A549 (cell line): ENCODE data around the gene UMAD1. TPM values are rescaled to one million over a fixed set of nuclear protein-coding genes. Genes with fewer than 3 reads are reported as not detected.
A peak's percentile ranks its signal among the peaks of the same experiment; 100 is the strongest.
"Not testable (repeated sequence)": the region's sequence is repeated elsewhere in the genome, so short reads cannot be mapped to it uniquely, and the experiment has no call there.

Source experiments
- ATAC-seq, 2 experiments: fragments of 200-7000 bp in 1 of 2; fragments of >200 bp in 1 of 2; cut with Nextera tagmentation in 1 of 2; cut with Tn5 transposase in 1 of 2; 3 replicates each; pipeline versions ENCODE4 v1.8.0 to v1.9.1; 2018 to 2020; ENCODE audit warnings: mild to moderate bottlenecking in 1 of 2, moderate library complexity in 1 of 2
- CTCF ChIA-PET: fragments of 300-600 bp; sonication (Branson Sonifier 250); formaldehyde crosslinking; extraction: SDS; loops from one replicate; lab custom pipeline; 2021; ENCODE audit warnings: antibody characterized with exemption, inconsistent platforms; lab: Yijun Ruan, JAX
- POLR2A ChIA-PET: fragments of 350-600 bp; formaldehyde crosslinking; extraction: SDS; loops from one replicate; lab custom pipeline; 2021; ENCODE audit warnings: antibody characterized with exemption, inconsistent platforms; lab: Yijun Ruan, JAX
- DNase-seq, 2 experiments: peaks; one replicate each; pipeline versions ENCODE4 v3.0.0 to v3.0.0-alpha.2; 2011 to 2016; ENCODE audit warnings: low read depth in 1 of 2, low spot score in 1 of 2
- FAIRE-seq: peaks from 2 replicates; lab custom pipeline; 2011; peaks lifted over from hg19 to GRCh38; lab: Jason Lieb, UNC
- H3K27ac ChIP-seq, 2 experiments: fragments of >200 bp; sonication (Bioruptor Twin); formaldehyde crosslinking; 3 replicates each; pipeline ENCODE4 v1.5.1; 2016 to 2017
- H3K4me1 ChIP-seq: fragments of >200 bp; sonication (Bioruptor Twin); formaldehyde crosslinking; 3 replicates; pipeline ENCODE4 v1.6.1; 2016
- H3K4me2 ChIP-seq: fragments of >200 bp; sonication (Bioruptor Twin); formaldehyde crosslinking; 3 replicates; pipeline ENCODE4 v1.6.1; 2016
- H3K4me3 ChIP-seq: fragments of >200 bp; sonication (Bioruptor Twin); formaldehyde crosslinking; 3 replicates; pipeline ENCODE4 v1.5.1; 2016
- H3K9me3 ChIP-seq: fragments of >200 bp; sonication (Bioruptor Twin); formaldehyde crosslinking; 3 replicates; pipeline ENCODE4 v1.6.1; 2016
- CEBPB ChIP-seq, 2 experiments: fragments of >200 bp in 1 of 2; sonication (Bioruptor Twin) in 1 of 2; formaldehyde crosslinking in 1 of 2; IDR thresholded peaks; 2 replicates each; pipeline ENCODE4 v1.6.1; 2012 to 2016
- CTCF ChIP-seq: fragments of >200 bp; sonication (Bioruptor Twin); formaldehyde crosslinking; IDR thresholded peaks from 3 replicates; pipeline ENCODE4 v1.5.1; 2016
- E2F6 ChIP-seq: IDR thresholded peaks from 2 replicates; pipeline ENCODE4 v1.6.1; 2012; ENCODE audit warnings: low read depth, borderline replicate concordance
- EHF ChIP-seq: fragments of 250-450 bp; sonication (Bioruptor Pico); IDR thresholded peaks from 2 replicates; pipeline ENCODE4 v1.5.0; 2020; ENCODE audit warnings: mild to moderate bottlenecking
- ELK1 ChIP-seq: fragments of 150-350 bp; IDR thresholded peaks from 2 replicates; pipeline ENCODE4 v1.6.1; 2014; ENCODE audit warnings: low read depth, mild to moderate bottlenecking, low read length
- ESRRA ChIP-seq: fragments of 150-350 bp; IDR thresholded peaks from 2 replicates; pipeline ENCODE4 v1.6.1; 2014; ENCODE audit warnings: mild to moderate bottlenecking, low read length, borderline replicate concordance
- FOSB ChIP-seq: fragments of 250-450 bp; sonication (Bioruptor Pico); IDR thresholded peaks from 2 replicates; pipeline ENCODE4 v1.5.0; 2020; ENCODE audit warnings: mild to moderate bottlenecking, moderate library complexity
- FOSL2 ChIP-seq, 2 experiments: fragments of 450-650 bp in 1 of 2; fragments of >200 bp in 1 of 2; sonication (Bioruptor Twin) in 1 of 2; formaldehyde crosslinking; IDR thresholded peaks; 2 replicates each; pipeline versions ENCODE4 v1.5.0 to v1.6.1; 2016 to 2020; ENCODE audit warnings: mild to moderate bottlenecking in 1 of 2, moderate library complexity in 1 of 2
- HEYL ChIP-seq: fragments of 250-450 bp; sonication (Bioruptor Pico); IDR thresholded peaks from 2 replicates; pipeline ENCODE4 v1.8.0; 2021; ENCODE audit warnings: mild to moderate bottlenecking, moderate library complexity
- JUNB ChIP-seq: fragments of >200 bp; sonication (Bioruptor Twin); formaldehyde crosslinking; IDR thresholded peaks from 2 replicates; pipeline ENCODE4 v1.6.1; 2016
- MAFK ChIP-seq: fragments of 450-650 bp; IDR thresholded peaks from 2 replicates; pipeline ENCODE4 v1.6.1; 2014; ENCODE audit not compliant: partially characterized antibody
- MAX ChIP-seq: IDR thresholded peaks from 2 replicates; pipeline ENCODE4 v1.6.1; 2012
- NFE2L2 ChIP-seq: fragments of 150-350 bp; conservative IDR thresholded peaks from 2 replicates; pipeline ENCODE4 v1.6.1; 2014; ENCODE audit warnings: low read length
- NR3C1 ChIP-seq: fragments of >200 bp; sonication (Bioruptor Twin); formaldehyde crosslinking; IDR thresholded peaks from 3 replicates; pipeline ENCODE4 v1.6.1; 2017
- PBX3 ChIP-seq: IDR thresholded peaks from 2 replicates; pipeline ENCODE4 v1.6.1; 2012
- POLR2A ChIP-seq: IDR thresholded peaks from 2 replicates; pipeline ENCODE4 v1.6.1; 2012; ENCODE audit warnings: mild to moderate bottlenecking, low read length
- POLR2AphosphoS2 ChIP-seq: conservative IDR thresholded peaks from 2 replicates; pipeline ENCODE4 v1.6.1; 2012; ENCODE audit warnings: low read length, improper control_type of control experiment, inconsistent platforms
- RAD21 ChIP-seq, 2 experiments: fragments of >200 bp in 1 of 2; sonication (Bioruptor Twin) in 1 of 2; formaldehyde crosslinking in 1 of 2; IDR thresholded peaks in 1 of 2; conservative IDR thresholded peaks in 1 of 2; 2 replicates in 1 of 2; 3 replicates in 1 of 2; pipeline ENCODE4 v1.6.1; 2012 to 2018; ENCODE audit warnings: inconsistent platforms in 1 of 2
- SMC3 ChIP-seq: fragments of >200 bp; sonication (Bioruptor Twin); formaldehyde crosslinking; IDR thresholded peaks from 3 replicates; pipeline ENCODE4 v1.6.1; 2018; ENCODE audit warnings: inconsistent platforms
- SREBF2 ChIP-seq: fragments of 450-650 bp; IDR thresholded peaks from 2 replicates; pipeline ENCODE4 v1.6.1; 2014; ENCODE audit warnings: mild to moderate bottlenecking, moderate library complexity
- ZC3H11A ChIP-seq: fragments of 450-650 bp; IDR thresholded peaks from 2 replicates; pipeline ENCODE4 v1.6.1; 2014; ENCODE audit warnings: antibody characterized with exemption, mild to moderate bottlenecking
- WGBS: methylation state at CpG from one replicate; pipeline ENCODE4 v1.1.6; 2017; ENCODE audit errors: missing lambda C conversion rate; 5-methylcytosine and 5-hydroxymethylcytosine counted together
- polyA plus RNA-seq, 4 experiments: library from polyadenylated mRNA; depleted of rRNA in 3 of 4; stranded (reverse); fragments of >200 nt; fragmentation: RNase III in 1 of 4; extraction: RNeasy Plus Mini Kit Qiagen cat#74134 plus additional on column Dnase treatment in 1 of 4; gene quantifications; 2 replicates in 3 of 4; 3 replicates in 1 of 4; pipeline ENCODE4 v1.2.3, GENCODE V29; 2011 to 2017

Gene UMAD1
- polyA plus RNA-seq, 2 of the 4 experiments (the other 2 are of a cell fraction): 21.4 to 46.4 TPM

GRCh38 chr7:7673240-7673550, 32.6 kb downstream of the UMAD1 start:
- no peak for ATAC-seq
- Histone ChIP-seq H3K4me1 (no peaks in the 10 kb centered on the region), H3K9me3 (no peaks in the 10 kb centered on the region), H3K4me3 (no peak overlapping the region), H3K4me2 (no peak overlapping the region), H3K27ac (no peak overlapping the region)
- ChIA-PET CTCF (no interaction called here), POLR2A (no interaction called here)
- no peak for FAIRE-seq
- DNase-seq: no peak
- WGBS: 88% methylated on average over 2 of the region's 2 CpGs
- TF ChIP-seq ELK1 (no peak), EHF (CRISPR knock-in tag) (no peak), MAX (no peak), E2F6 (no peak), ZC3H11A (no peak), CTCF (no peak), POLR2AphosphoS2 (no peak)

- 82% methylated on average over 6 of the region's 6 CpGs for WGBS
- H3K9me3 ChIP-seq: no peaks in the 10 kb centered on the region
- no peak overlapping the region for H3K27ac ChIP-seq
- no peak overlapping the region for H3K4me2 ChIP-seq
- ATAC-seq (no peak), DNase-seq (no peak), FAIRE-seq (no peak)
- H3K4me1 ChIP-seq: no peaks in the 10 kb centered on the region
- TF ChIP-seq MAFK: no peak
- no peak for TF ChIP-seq SREBF2
- no peak for TF ChIP-seq PBX3
- CTCF ChIA-PET: no interaction called here
- POLR2A ChIA-PET: interaction anchor here (0.6 kb wide), 1 partner anchor 60 kb away, joined by 3 read pairs; no protein-coding TSS in a partner anchor
- H3K4me3 ChIP-seq: no peak overlapping the region
Measured at GRCh38 chr7:7675686-7676085, 35.1 kb downstream of the UMAD1 start.

GRCh38 chr7:7679640-7680039, 39.1 kb downstream of the UMAD1 start:
- H3K4me2 ChIP-seq, H3K4me1 ChIP-seq, H3K27ac ChIP-seq, DNase-seq, POLR2A ChIA-PET, ATAC-seq, H3K9me3 ChIP-seq, H3K4me3 ChIP-seq, FAIRE-seq: not testable (repeated sequence)
- 93% methylated on average over 2 of the region's 2 CpGs for WGBS
- CTCF ChIA-PET: interaction anchor here (2.5 to 2.9 kb wide), 2 partner anchors 12 to 80 kb away, joined by 32 to 68 read pairs; no protein-coding TSS in a partner anchor

GRCh38 chr7:7681191-7681935, 40.8 kb downstream of the UMAD1 start:
- DNase-seq (peak; percentile 18 to 58), ATAC-seq (peak; percentile 80 to 85), FAIRE-seq (peak; percentile 94)
- Histone ChIP-seq H3K4me3 (no peak overlapping the region), H3K4me1 (peaks cover 5% of the 10 kb centered on the region; the same call in 1 of the 3 replicates), H3K9me3 (no peaks in the 10 kb centered on the region), H3K27ac (no peak overlapping the region), H3K4me2 (peak overlapping the region; percentile 16; the same call in 1 of the 3 replicates)
- WGBS: 41% methylated on average over 7 of the region's 7 CpGs
- ChIA-PET CTCF (interaction anchor here (0.6 to 2.9 kb wide), 48 partner anchors 10 to 615 kb away, joined by 3 to 68 read pairs (median 4); partner anchors contain the start of genes GLCCI1 and UMAD1), POLR2A (interaction anchor here (0.6 to 1.3 kb wide), 2 partner anchors 13 to 40 kb away, joined by 3 to 5 read pairs; partner anchors contain the start of gene UMAD1)
- TF ChIP-seq ESRRA (no peak), RAD21 (conservative IDR thresholded peaks at IDR 0.05 in 1 of 2, IDR thresholded peaks at IDR 0.05 in 1 of 2) (peak; percentile 85 to 86), FOSL2 (IDR thresholded peaks at IDR 0.05) (no peak), FOSL2 (CRISPR knock-in tag; IDR thresholded peaks at IDR 0.05) (no peak), CEBPB (IDR thresholded peaks at IDR 0.05) (0 out of 4 replicates have a peak, but pooled peaks of 1 of the 2 experiments have one; percentile 21), MAX (no peak), MAFK (peak; percentile 55), NR3C1 (no peak), JUNB (no peak), CTCF (peak; percentile 83), HEYL (no peak), SMC3 (peak; percentile 90), POLR2A (no peak), NFE2L2 (no peak), FOSB (CRISPR knock-in tag) (no peak)
